HEK293 (cell line): ENCODE measurements around the gene SERPINB2.
"Not testable (repeated sequence)": the region's sequence is repeated elsewhere in the genome, so short reads cannot be mapped to it uniquely, and the experiment has no call there.

Experiments used
- CTCF ChIA-PET: fragments of 350-600 bp; formaldehyde crosslinking; extraction: SDS; loops from one replicate; lab custom pipeline; 2021; ENCODE audit warnings: antibody characterized with exemption; lab: Yijun Ruan, JAX
- POLR2A ChIA-PET: fragments of 300-600 bp; formaldehyde crosslinking; extraction: SDS; loops from one replicate; lab custom pipeline; 2020; ENCODE audit warnings: antibody characterized with exemption, inconsistent platforms; lab: Yijun Ruan, JAX
- H3K27ac ChIP-seq: fragments of 200-500 bp; sonication (Bioruptor generic); 2 replicates; pipeline ENCODE4 v1.5.1; 2014; ENCODE audit warnings: low read depth, low read length, control low read depth, inconsistent platforms; ENCODE audit errors: extremely low read depth
- H3K36me3 ChIP-seq, 2 experiments: fragments of 200-500 bp in 1 of 2; sonication (Bioruptor generic) in 1 of 2; 1 replicate in 1 of 2; 2 replicates in 1 of 2; pipeline ENCODE4 v1.5.1; 2014 to 2017; ENCODE audit warnings: inconsistent platforms in 2 of 2, low read length in 2 of 2; ENCODE audit not compliant: control insufficient read depth in 2 of 2, insufficient read depth in 1 of 2
- H3K4me1 ChIP-seq: fragments of 200-500 bp; sonication (Bioruptor generic); 2 replicates; pipeline ENCODE4 v1.5.1; 2014; ENCODE audit warnings: mild to moderate bottlenecking, low read length, inconsistent platforms; ENCODE audit not compliant: control insufficient read depth, insufficient read depth
- H3K4me3 ChIP-seq: 2 replicates; pipeline ENCODE4 v1.5.1; 2011; ENCODE audit warnings: low read depth, mild to moderate bottlenecking, control low read depth, low read length, moderate library complexity
- H3K9me3 ChIP-seq: fragments of 200-500 bp; sonication (Bioruptor generic); 2 replicates; pipeline ENCODE4 v1.5.1; 2014; ENCODE audit warnings: low read depth, low read length, inconsistent platforms; ENCODE audit not compliant: control insufficient read depth, insufficient read depth
- EGR2 ChIP-seq: fragments of 450-650 bp; formaldehyde crosslinking; IDR thresholded peaks from 2 replicates; pipeline ENCODE4 v1.5.1; 2016; ENCODE audit warnings: low read depth, missing biosample characterization, missing genetic modification characterization
- GLIS1 ChIP-seq: fragments of 450-650 bp; formaldehyde crosslinking; IDR thresholded peaks from 2 replicates; pipeline ENCODE4 v1.5.1; 2016; ENCODE audit warnings: missing biosample characterization, missing genetic modification characterization
- HOXD13 ChIP-seq: sonication (generic); formaldehyde crosslinking; IDR thresholded peaks from 2 replicates; pipeline ENCODE4 v1.8.0; 2022; ENCODE audit warnings: missing genetic modification reagents, borderline replicate concordance
- KLF1 ChIP-seq: fragments of 450-650 bp; formaldehyde crosslinking; IDR thresholded peaks from 2 replicates; pipeline ENCODE4 v1.5.1; 2016; ENCODE audit warnings: missing biosample characterization, missing genetic modification characterization
- REST ChIP-seq: fragments of 450-650 bp; formaldehyde crosslinking; IDR thresholded peaks from 2 replicates; pipeline ENCODE4 v1.5.1; 2016; ENCODE audit warnings: missing biosample characterization, missing genetic modification characterization
- SCRT1 ChIP-seq: fragments of 450-650 bp; formaldehyde crosslinking; IDR thresholded peaks from 2 replicates; pipeline ENCODE4 v1.5.1; 2016; ENCODE audit warnings: missing biosample characterization, missing genetic modification characterization, borderline replicate concordance
- SCRT2 ChIP-seq: fragments of 450-650 bp; formaldehyde crosslinking; IDR thresholded peaks from 2 replicates; pipeline ENCODE4 v1.5.1; 2016; ENCODE audit warnings: missing biosample characterization, missing genetic modification characterization
- ZFHX2 ChIP-seq: fragments of 450-650 bp; formaldehyde crosslinking; conservative IDR thresholded peaks from 2 replicates; pipeline ENCODE4 v1.5.1; 2016; ENCODE audit warnings: missing biosample characterization, missing genetic modification characterization
- ZNF16 ChIP-seq: fragments of 450-650 bp; formaldehyde crosslinking; IDR thresholded peaks from 2 replicates; pipeline ENCODE4 v1.5.1; 2016; ENCODE audit warnings: low read depth, missing biosample characterization, missing genetic modification characterization
- ZNF169 ChIP-seq: fragments of 450-650 bp; formaldehyde crosslinking; IDR thresholded peaks from 2 replicates; pipeline ENCODE4 v1.5.1; 2016; ENCODE audit warnings: missing biosample characterization, missing genetic modification characterization
- ZNF48 ChIP-seq: fragments of 450-650 bp; formaldehyde crosslinking; IDR thresholded peaks from 2 replicates; pipeline ENCODE4 v1.5.1; 2016; ENCODE audit warnings: missing biosample characterization, missing genetic modification characterization
- ZNF660 ChIP-seq: fragments of 450-650 bp; IDR thresholded peaks from 2 replicates; pipeline ENCODE4 v1.5.1; 2018; ENCODE audit warnings: missing biosample characterization, mild to moderate bottlenecking, missing genetic modification characterization
- TF ChIP-seq, protein P1 (sequence below): fragments of 450-650 bp; formaldehyde crosslinking; IDR thresholded peaks from 2 replicates; pipeline ENCODE4 v1.5.1; 2016; ENCODE audit warnings: missing biosample characterization, missing genetic modification characterization

Gene SERPINB2

GRCh38 chr18:63936932-63937393 is 49.5 kb downstream of the SERPINB2 start:
- Histone ChIP-seq H3K36me3 (no peaks in the 10 kb centered on the region), H3K9me3 (no peaks in the 10 kb centered on the region), H3K27ac (no peak overlapping the region), H3K4me1 (no peaks in the 10 kb centered on the region), H3K4me3 (no peak overlapping the region)
- POLR2A ChIA-PET: interaction anchor here (1.2 kb wide), 1 partner anchor 34 kb away, joined by 3 read pairs; no protein-coding TSS in a partner anchor
- CTCF ChIA-PET: interaction anchor here (0.5 to 3.1 kb wide), 28 partner anchors 9 to 426 kb away, joined by 3 to 20 read pairs (median 5); partner anchors contain the start of genes HMSD and SERPINB10
- no peak for TF ChIP-seq ZNF16 (tag by site-specific recombination)
- peak; percentile 43; the same call in 1 of the 2 replicates for TF ChIP-seq SCRT2 (tag by site-specific recombination)
- TF ChIP-seq GLIS1 (tag by site-specific recombination): no peak
- TF ChIP-seq ZNF169 (tag by site-specific recombination): no peak
- TF ChIP-seq HOXD13: no peak

GRCh38 chr18:63940008-63940407 is 52.5 kb downstream of the SERPINB2 start:
- TF ChIP-seq REST (tag by site-specific recombination): no peak
- no peak for TF ChIP-seq ZFHX2 (tag by site-specific recombination)

GRCh38 chr18:63940543-63941050 is 53.1 kb downstream of the SERPINB2 start:
- H3K4me3 ChIP-seq, POLR2A ChIA-PET: not testable (repeated sequence)

More at GRCh38 chr18:63940008-63940407, 52.5 kb downstream of the SERPINB2 start:
- CTCF ChIA-PET: interaction anchor here (1.3 kb wide), 1 partner anchor 45 kb away, joined by 3 read pairs; no protein-coding TSS in a partner anchor
- Histone ChIP-seq H3K4me1 (no peaks in the 10 kb centered on the region), H3K4me3 (no peak overlapping the region), H3K36me3 (no peaks in the 10 kb centered on the region), H3K9me3 (no peaks in the 10 kb centered on the region), H3K27ac (no peak overlapping the region)
- POLR2A ChIA-PET: no interaction called here

GRCh38 chr18:63947051-63947790 is 59.7 kb downstream of the SERPINB2 start:
- Histone ChIP-seq H3K36me3 (no peaks in the 10 kb centered on the region), H3K9me3 (no peaks in the 10 kb centered on the region), H3K4me1 (no peaks in the 10 kb centered on the region), H3K4me3 (no peak overlapping the region), H3K27ac (no peak overlapping the region)
- ChIA-PET POLR2A (no interaction called here), CTCF (interaction anchor here (0.6 to 3.8 kb wide), 2 partner anchors 11 to 90 kb away, joined by 3 to 20 read pairs; no protein-coding TSS in a partner anchor)
- TF ChIP-seq SCRT1 (tag by site-specific recombination) (no peak), ZNF48 (tag by site-specific recombination) (no peak), ZNF660 (tag by site-specific recombination) (no peak), EGR2 (no peak), KLF1 (no peak)
- TF ChIP-seq, protein P1, sequence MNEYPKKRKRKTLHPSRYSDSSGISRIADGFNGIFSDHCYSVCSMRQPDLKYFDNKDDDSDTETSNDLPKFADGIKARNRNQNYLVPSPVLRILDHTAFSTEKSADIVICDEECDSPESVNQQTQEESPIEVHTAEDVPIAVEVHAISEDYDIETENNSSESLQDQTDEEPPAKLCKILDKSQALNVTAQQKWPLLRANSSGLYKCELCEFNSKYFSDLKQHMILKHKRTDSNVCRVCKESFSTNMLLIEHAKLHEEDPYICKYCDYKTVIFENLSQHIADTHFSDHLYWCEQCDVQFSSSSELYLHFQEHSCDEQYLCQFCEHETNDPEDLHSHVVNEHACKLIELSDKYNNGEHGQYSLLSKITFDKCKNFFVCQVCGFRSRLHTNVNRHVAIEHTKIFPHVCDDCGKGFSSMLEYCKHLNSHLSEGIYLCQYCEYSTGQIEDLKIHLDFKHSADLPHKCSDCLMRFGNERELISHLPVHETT (tag by site-specific recombination): no peak

More at GRCh38 chr18:63940543-63941050, 53.1 kb downstream of the SERPINB2 start:
- H3K9me3 ChIP-seq, H3K36me3 ChIP-seq, H3K4me1 ChIP-seq, H3K27ac ChIP-seq: not testable (repeated sequence)
- CTCF ChIA-PET: interaction anchor here (1.3 kb wide), 1 partner anchor 44 kb away, joined by 3 read pairs; no protein-coding TSS in a partner anchor
